HG03575 (cell line): ENCODE results near the gene ARID1B.

Experiments
- ATAC-seq: cut with Tn5 transposase; IDR thresholded peaks from one replicate; pipeline ENCODE4 v1.9.1; 2021; ENCODE audit not compliant: unreplicated experiment, insufficient number of reproducible peaks, low FRiP score; ENCODE audit errors: extremely low read depth

The ARID1B gene

GRCh38 chr6:157223021-157223430 lies 445.8 kb downstream of the ARID1B start:
- ATAC-seq, result no peak

DNA sequence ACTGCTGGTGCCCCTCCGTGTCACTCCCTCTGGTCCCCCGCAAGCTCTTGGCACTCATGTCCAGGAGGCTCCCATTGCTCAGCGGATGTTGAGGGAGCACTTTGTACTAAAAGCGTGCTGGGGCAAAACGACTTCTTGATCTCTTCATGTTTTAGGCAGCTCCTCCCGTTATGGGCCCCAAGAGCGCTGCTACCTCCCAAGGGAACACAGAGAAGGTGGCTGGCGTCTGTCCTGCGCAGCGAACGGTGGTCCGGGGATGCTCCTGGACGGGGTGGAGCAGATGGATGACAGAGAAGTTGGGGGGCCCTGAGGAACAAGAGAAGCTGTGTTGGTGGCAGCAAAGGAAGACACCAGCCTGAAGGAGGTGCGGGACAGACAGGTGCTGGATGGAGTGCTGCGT lies 446.3 kb downstream of the ARID1B start:
- no peak for ATAC-seq

DNA sequence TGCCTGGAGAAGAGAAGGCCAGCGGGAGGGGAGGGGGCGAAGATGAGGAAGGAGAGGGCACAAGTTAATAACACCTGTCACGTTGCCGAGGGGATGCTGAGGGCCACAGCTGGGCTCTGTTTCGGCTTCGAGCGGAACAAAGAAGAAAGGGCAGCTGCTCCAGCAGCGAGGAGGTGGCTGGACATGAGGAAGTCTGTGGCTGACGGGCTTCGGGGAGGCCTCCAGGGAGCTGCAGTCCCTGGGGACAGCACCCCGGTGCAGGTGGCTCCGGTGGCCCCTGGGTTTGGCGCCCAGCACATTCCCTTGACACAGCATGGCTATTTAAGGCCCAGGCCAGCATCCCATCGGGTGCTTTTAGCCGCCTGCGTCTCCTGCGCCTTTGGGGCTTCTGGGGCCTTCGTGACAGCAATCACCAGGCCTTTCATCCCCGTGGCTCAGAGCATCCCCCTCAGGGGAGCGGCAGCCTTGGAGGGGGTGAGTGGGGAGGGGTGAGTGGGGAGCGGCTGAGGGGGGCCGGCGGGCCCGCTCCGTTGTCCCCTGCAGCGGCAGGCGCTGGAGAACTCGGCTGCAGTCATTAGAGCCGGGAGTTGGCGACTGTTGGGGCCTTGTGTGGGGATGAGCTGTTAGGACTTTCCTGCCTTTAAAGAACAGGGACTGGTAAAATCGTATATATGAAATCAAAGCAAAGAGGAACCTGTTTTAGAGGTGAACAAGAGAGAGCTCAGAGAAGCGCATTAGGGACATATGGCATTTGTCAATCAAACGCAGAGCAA lies 447.2 kb downstream of the ARID1B start:
- ATAC-seq, result no peak

DNA sequence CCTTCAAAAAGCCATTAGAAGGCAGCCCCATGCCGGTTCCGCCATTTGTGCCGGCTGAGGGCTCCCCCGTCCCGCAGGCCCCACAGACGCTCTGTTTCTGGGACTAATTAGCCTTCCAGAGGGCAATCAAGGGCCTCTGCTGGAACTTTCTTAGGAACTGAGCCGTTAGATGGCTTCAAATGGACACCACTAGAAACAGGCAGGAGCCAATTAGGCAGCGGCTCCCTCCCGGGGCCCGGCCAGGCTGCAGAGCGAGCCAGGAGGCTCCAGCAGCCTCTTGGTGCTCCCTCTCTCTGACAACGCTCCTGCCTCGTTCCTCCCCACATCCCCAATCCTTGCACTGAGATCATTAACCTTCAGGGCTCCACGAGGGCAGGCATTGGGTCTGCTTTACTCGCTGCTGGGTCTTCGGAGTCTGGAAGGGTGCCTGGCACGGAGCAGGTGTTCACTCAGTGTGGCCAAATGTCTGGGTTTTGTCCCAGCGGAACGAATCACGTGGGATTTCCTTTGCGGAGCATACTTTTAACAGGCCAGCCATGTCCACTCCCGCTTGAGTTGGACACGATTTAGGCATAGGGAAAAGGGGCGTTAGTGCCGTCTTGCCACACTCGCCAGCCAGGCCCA lies 447.9 kb downstream of the ARID1B start:
- no peak for ATAC-seq

GRCh38 chr6:157225575-157225995 lies 448.4 kb downstream of the ARID1B start:
- no peak for ATAC-seq

GRCh38 chr6:157226026-157226625 lies 448.9 kb downstream of the ARID1B start:
- no peak for ATAC-seq

DNA sequence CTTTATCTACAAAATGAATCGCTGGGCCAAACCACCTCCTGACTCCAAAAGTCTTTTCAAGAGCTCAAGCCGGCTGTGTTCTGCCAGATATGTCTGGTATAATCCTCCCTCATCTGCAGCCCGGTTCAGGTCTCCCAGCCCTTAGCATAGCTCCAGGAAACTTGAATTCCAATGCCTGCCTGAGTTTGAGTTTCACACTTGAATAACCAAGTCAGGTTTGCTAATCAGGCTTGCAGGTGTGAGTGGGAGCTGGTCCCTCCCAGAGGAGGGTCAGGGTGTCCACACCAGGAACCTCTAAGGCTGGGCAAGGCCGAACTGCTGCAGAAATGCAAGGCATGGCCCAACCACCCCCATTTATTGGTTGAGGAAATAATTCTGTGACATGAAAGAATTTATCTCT lies 449.6 kb downstream of the ARID1B start:
- ATAC-seq, result no peak

DNA sequence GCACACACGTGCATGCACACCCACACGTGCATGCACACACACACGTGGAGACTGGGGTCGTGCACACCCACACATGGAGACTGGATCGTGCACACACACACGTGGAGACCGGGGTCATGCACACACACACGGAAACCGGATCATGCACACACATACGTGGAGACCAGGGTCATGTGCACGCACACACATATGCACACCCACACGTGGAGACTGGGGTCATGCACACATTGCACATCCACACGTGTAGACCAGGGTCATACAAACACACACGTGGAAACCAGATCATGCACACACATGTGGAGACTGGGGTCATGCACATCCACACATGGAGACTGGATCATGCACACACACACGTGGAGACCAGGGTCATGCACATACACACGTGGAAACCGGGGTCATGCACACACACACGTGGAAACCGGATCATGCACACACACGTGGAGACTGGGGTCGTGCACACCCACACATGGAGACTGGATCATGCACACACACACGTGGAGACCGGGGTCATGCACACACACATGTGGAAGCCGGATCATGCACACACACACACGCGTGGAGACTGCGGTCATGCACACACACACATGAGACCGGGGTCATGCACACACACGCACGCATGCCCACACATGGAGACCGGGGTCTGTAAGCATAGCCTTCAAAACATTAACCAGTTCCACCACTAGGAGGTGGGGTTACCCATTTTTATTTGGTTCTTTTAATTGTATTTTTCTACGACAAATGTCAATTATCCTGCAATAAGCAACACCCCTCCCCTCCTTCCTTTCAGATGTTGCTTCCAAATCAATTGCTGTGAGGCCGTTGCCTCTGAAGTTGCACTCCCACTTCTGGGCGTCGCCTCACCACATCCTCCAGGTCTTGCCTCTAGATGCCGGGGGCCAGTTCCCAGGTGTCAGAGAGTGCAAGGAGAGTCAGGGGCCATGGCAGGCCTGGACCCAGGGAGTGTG lies 450.3 kb downstream of the ARID1B start:
- ATAC-seq, result no peak

DNA sequence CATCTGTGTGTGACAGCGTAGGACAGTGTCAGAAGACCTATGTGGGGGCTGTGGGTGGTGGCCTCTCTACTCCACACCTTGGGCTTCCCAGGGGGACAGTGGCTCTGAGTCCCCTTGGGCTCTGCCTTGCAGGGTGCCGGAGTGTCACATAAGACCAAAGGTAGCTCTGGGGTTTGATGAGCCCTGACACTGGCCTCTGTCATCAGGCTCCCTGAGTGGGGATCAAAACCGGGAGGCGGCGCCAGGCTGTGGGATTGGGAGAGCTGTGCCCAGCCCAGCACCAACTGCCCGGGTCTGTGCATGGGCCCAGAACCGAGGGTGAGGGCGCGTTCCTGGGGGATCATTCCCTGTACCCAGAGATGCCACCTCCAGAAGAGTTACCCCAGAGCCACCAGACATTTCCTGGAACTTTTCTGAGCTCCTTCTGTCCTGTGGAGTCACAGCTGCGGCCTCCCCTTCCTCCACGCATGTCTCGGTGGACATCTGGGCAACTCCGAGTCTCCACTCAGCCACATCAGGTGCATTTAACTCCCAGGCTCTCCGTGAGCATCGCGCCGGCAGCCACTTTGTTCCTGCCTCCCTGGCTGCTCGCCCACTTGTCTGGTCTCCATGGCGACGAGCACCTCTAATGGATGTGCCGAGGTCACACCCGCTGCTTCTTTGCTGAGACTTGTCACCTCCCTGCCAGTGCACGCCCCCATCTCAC lies 451.4 kb downstream of the ARID1B start:
- no peak for ATAC-seq

DNA sequence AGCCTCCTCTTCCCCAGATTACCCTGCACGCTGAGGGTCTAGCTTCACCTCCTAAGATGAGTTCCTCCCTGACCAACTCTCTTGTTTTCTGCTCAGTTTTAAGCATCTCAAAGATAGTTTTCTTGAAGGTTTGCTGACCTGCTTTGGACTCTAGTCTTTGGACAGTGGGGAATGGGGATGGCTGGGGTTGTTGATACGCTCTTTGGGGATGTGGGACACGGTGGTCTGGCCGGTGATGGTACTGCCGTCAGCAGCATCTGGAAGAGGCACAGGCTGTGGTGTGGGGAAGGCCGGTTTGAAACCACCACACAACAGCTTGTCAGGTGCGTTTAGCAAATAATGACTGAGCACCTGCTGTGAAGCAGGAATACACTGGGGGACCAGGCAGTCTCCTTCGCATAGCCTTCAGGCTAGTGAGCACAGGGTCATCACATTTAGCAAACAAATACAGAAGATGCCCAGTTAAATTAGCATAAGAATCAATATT lies 452.0 kb downstream of the ARID1B start:
- no peak for ATAC-seq

- ATAC-seq, result no peak
Measured at GRCh38 chr6:157229713-157230112, 452.5 kb downstream of the ARID1B start.

DNA sequence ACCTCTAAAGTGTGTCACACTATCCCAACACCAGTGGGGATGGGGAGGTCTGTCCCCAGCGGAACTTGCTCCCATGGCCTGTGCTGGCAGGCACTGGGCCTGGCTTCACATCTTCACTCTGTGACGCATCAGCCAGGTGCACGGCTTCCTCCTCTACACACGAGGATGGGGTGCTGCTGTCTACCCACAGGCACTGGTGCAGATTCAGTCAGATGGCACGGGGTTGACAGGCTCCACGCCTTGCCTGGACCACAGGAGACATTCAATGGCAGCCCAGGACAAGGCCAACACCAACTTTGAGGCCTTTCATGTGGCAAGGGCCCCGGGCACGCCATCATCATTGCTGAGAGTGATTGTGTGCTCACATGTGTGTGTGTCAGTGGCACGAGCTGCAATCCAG lies 453.7 kb downstream of the ARID1B start:
- ATAC-seq, result no peak

DNA sequence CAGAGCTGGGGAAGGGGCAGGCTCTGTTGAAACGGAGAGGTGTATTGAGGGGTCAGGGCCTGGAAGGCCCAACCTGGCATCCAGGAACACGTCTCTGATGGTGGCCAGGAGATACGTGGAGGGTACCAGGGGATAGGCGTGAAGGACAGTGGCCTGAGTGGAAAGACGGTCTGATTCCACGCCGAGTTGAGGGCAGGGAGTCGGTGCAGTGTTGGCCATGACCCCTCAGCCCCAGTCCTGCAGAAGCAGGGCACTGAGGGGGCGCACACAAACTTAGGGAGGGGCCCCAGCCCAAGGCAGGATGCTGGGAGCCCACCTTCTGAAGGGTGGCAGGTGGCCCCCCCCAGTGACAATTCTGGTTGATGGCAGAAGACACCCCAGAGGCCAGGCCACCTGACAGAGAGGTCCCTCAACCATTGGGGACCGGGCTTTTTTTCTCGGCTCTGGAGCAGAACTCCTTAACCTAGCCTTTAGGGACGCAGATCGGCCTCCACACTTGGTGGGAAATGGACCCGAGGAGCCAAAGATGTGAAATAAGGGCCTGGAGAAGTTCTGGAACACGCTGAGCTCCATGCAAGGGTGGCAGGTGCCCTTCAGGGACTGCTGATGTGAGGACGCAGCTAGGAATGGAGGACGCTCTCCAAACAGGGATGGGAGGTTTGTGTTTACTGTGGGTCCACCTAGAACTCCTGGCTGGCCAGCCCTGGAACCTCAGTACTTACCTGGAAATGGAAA lies 455.1 kb downstream of the ARID1B start:
- ATAC-seq, result no peak

DNA sequence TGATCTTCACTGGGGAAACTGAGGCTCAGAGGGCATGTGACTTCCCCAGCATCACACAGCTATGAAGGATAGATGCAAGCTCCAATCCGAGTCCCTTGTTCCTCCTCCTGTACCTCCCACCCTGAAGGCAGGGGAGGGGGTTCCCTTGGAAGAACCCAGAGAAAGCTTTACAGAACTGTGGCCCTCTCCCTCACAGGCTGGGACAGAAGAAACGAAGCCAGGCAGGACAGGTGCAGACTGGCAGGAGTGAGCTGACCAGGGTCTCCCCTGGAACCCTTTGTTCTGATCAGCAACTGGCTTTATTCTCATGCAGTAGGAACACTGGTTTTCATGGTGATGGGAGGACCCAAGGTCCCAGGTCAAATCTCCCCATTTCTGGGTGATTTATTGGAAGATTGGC lies 456.0 kb downstream of the ARID1B start:
- ATAC-seq, result no peak

GRCh38 chr6:157233686-157234085 lies 456.5 kb downstream of the ARID1B start:
- ATAC-seq, result no peak

DNA sequence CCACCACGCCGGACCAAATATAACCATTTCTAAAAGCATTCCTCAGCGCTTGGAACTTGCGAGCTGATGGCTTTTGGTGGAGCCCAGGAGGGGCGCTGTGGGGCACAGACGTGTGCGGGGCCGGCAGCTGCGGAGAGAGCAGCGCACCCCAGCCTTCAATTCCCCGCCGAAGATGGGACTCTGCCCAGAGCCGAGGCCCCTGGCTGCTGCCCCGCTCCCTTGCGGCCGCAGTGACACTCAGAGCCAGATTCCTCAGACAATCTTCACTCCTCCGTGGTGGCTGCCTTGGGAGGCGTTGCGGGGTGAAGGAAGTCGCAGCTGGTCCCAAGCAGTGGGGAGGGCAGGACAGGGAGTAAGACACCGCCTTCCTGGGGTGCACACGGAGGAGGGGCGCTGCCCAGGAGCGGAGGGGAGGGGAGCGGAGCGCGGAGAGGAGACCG lies 458.4 kb downstream of the ARID1B start:
- ATAC-seq, result no peak

DNA sequence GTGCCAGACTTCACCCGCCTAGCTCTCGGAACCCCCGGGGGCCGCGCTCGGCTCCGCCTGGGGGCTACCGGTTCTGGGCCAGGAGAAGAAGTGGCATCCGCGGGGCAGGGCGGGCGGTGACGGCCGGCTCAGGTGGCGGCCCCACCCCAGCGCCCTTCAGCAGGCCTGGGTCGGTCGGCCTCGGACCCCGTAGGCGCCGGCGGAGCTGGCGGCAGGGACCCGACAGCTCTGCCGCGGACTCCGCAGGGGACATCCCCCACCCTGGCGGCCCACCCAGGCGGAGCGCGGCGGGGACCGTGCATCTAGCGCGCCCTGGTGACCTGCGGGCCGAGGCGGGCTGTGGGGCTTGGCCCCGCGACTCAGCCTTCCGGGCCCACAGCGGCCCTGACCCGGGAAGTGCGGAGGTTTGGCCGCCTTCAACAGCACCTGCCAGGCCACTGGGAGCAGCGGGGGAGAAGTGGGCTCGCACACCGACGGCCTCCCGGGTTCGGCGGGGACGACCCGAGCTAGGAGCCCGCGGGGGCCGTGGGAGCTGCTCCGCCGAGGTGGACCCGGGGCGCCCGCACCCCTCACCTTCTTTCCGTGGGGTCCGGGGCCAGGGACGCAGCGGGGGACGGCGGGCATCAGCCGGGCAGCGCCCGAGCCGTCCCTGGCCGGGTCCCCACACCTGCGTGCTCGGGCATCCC lies 459.0 kb downstream of the ARID1B start:
- ATAC-seq, result no peak
